NCI-H82 treated with DMSO at 0.1 percent for 48 hours (cell line): ENCODE results near the gene AURKAIP1.
"Not testable (repeated sequence)": the region's sequence is repeated elsewhere in the genome, so short reads cannot be mapped to it uniquely, and the experiment has no call there.

ENCODE experiments used
- DNase-seq: peaks from one replicate; lab custom pipeline; 2025; ENCODE audit not compliant: unreplicated experiment; lab: John Stamatoyannopoulos, UW

The AURKAIP1 gene

DNA sequence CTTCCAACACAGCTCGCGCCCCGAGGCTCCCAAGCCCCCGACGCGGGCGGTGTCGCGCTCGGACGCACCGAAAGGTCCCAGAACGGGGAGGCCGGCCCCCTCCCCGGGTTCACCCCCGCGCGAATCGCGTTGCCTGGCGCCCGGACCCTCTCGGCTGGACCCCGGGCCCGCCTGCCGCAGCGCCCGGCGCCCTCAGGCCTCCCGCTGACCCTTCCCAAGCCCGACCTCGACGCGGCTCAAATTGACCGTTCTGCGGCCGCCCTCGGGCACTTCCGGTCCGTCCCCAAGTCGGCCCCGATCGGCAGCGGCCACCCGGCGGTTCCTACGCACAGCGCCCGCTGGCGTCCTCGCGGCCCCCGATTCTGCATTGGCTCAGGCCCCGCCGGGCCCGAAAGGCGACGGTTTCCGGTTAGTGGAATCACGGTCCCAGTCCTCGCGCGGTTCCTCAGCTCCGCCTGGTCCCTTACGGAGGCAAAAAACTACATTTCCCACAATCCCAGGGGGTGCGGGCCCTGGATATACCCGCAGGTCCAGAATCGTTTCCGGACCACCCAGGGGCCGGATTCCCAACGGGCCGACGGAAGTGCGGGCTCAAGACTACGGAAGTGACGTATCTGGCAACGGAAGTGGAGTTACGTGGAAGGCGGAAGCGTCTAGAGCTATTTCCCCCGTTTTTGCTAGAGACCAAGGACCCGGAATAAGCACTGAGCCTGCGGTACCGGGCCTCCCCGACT, at the start of gene AURKAIP1:
Gene AURKAIP1 (minus strand): TSS at position 279 of the 734 bp plus-strand sequence. CDS start 451 bp downstream, outside the sequence.
- DNase-seq, result peak; percentile 99

DNA sequence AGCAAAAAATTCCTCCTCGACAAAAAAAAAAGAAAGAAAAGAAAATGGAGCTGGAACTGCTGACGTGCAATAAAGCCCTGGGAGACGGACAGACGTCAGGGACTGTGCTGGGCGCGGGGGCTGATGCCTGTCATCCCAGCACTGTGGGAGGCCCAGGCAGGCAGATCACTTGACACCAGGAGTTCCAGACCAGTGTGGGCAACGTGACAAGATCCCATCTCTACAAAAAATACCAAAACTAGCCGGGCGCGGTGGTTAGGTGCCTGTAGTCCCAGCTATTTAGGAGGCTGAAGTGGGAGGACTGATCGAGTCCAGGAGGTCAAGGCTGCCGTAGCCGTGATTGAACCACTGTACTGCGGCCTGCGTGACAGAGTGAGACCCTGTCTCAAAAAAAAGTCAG, 49.7 kb upstream of the AURKAIP1 start:
- no peak for DNase-seq

GRCh38 chr1:1423245-1423597, 48.2 kb upstream of the AURKAIP1 start:
- no peak for DNase-seq

DNA sequence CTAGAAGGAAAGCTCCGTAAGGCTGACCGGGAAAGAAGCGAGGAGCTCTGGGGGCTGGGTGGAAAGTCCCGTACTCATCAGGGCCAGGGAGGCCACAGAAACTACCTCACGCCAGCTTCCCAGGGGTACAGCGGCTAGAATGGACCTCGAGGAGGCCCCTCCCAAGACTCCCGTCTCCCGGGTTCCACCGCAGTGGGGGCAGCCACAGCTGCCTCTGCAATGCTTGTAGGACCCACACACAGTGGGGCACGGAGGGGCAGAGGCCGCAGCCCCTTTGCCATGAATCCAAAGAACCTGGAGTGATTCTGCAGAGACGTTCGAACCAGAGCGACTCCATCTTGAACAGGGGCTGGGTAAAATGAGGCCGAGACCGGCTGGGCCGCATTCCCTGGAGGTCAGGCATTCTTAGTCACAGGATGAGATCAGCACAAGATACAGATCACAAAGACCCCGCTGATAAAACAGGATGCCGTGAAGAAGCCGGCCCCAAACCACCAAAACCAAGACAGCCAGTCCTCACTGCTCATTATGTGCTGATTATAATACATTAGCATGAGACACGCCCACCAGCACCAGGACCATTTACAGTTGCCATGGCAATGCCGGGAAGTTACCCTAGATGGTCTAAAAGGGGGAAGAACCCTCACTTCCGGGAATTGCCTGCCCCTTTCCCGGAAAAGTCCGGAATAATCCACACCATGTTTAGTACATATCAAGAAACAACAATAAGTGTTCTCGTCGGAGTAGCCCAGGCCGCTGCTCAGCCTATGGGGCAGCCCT, 47.6 kb upstream of the AURKAIP1 start:
- DNase-seq, result no peak

DNA sequence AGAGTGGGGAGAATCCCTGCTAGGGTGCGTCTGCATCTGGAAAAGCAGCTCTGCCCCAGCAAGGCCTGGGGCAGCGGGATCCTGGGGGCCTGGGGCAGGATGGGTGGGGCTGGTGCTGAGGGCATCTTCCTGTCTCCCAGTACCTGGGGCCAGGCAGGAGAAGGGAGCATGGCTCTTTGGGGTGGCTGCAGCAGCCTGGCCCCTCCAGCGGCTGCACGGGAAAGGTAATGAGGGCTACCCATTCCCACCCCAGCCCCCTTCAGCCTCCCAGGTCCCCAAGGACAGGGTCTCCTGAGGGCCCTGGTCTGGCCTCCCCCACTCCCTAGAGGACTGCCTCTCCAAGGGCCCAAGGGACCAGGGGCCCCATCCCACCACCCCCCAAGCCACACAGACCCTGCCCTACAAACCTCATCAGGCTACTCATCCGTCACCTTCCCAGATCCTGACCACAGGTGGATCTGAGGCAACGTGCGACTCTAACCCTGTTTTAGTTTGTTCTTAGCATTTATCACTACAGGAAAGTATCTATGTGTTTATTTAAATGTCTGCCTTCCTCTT, 47.0 kb upstream of the AURKAIP1 start:
- DNase-seq, result no peak

DNA sequence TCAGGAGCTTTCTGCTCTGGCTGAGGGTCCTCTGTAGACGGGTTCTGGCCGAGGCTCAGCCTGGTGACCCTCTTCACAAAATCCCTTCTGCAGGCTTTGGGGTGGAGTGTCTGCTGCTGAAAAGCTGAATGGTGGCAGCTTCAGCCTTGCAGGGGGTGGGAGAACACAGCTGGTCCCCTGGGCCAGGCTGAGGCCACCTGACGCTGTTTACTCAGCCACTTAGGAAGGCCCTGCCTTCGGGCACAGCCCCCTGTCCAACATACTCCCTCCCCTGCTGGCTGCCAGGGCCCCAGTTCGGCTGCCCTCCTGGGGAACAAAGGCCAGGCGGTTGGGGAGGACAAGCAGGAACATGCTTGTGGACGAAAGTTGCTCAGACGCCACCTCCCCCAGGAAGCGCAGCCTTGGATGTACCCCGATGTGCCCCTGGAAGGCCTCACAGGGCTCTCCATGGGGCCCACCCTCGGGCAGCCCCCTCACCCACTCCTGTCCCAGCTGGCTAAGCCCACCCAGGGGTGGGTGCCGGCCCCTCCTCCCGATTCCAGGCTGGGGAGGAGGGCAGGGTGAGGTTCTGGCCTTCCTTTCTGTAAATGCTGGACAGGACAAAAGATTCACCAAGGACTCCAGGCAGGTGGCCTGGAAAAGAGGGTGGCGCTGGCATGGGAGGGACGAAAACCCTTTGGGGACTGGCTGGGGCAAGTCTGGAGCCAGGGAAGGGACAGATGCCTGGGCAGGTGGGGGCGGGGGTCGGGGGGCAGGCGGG, 46.3 kb upstream of the AURKAIP1 start, which contains the start of gene ANKRD65:
Gene ANKRD65 (minus strand): TSS at position 130 of the 760 bp plus-strand sequence. CDS start 271 bp downstream, outside the sequence.
- peak; percentile 81 for DNase-seq

- no peak for DNase-seq
Measured at GRCh38 chr1:1420654-1421141, 45.7 kb upstream of the AURKAIP1 start.

- no peak for DNase-seq
Measured at GRCh38 chr1:1419813-1420653, 45.0 kb upstream of the AURKAIP1 start.

DNA sequence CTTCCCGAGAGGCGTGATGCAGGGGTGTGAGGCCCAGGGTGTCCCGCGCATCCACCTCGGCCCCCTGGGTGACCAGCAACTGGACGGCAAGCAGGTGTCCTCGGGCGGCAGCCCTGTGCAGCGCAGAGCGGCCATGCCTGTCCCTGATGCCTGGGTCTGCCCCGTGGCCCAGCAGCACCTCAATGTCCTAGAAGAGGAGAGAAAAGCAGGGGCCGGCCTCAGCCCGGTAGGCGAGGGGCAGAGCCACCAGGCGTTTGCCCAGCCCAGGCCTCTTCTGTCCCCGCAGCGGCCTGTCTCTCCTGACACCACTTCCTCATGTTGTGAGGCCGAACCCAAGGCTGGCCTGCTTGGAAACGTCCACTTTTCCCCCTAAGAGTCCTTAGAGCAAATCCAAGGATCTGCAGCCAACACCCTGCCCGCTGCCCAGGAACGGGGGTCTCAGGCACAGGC, 44.4 kb upstream of the AURKAIP1 start:
- DNase-seq, result no peak

GRCh38 chr1:1418464-1419362, 43.7 kb upstream of the AURKAIP1 start:
- no peak for DNase-seq

DNA sequence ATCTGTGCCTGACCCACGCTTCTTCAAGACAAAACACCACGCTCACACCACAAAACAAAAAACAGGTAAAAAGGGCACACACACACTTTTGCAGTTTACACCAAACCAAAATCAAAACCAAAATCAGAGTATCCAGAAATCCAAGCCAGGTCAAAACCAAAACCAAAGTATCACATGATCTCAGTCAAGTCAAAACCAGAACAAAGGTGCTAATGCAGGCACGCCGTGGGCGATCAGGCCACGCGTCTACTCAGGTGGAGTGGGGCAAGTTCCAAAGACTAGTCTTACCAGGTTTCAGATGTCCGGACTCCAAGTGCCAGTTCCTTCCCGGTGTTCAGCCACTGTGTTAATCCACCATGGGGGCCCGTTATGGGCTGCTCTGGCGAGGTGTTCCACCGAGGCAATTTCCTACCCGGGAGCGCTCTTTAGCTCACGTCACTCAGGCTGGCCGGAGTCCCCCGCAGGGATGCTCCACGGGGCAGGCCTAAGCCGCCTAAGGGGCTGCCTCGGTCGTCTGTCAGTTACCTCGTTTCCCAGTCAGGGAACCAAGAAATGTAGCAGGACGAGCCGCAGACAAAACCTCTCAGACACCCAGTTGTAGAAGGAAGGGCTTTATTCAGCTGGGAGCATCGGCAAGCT, 42.9 kb upstream of the AURKAIP1 start:
- not testable (repeated sequence) for DNase-seq

GRCh38 chr1:1417396-1417795, 42.4 kb upstream of the AURKAIP1 start:
- DNase-seq, result not testable (repeated sequence)

GRCh38 chr1:1415751-1416150, 40.7 kb upstream of the AURKAIP1 start:
- DNase-seq, result no peak

- DNase-seq, result not testable (repeated sequence)
Measured at GRCh38 chr1:1412311-1412902, 37.4 kb upstream of the AURKAIP1 start.

DNA sequence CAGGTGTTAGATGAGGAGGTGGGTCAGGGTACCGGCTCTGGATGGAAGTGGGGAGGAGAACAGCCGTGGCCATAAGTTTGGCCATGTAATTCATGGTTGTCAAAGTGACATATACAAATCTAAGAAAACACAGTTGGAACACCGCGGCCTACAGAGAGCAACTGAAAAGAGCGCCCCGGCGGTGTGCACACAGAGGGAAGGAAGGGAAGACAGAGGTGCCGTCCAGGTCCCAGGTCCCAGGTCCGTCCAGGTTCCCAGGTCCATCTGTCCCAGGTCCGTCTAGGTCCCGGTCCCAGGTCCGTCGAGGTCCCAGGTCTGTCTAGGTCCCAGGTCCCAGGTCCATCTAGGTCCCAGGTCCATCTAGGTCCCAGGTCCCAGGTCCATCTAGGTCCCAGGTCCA, 36.6 kb upstream of the AURKAIP1 start:
- DNase-seq, result no peak

DNA sequence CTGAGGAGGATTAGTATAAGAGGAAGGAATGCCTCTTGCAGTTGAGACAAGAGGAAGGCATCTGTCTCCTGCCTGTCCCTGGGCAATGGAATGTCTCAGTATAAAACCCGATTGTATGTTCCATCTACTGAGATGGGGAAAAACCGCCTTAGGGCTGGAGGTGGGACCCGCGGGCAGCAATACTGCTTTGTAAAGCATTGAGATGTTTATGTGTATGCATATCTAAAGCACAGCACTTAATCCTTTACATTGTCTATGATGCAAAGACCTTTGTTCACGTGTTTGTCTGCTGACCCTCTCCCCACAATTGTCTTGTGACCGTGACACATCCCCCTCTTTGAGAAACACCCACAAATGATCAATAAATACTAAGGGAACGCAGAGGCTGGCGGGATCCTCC, 35.2 kb upstream of the AURKAIP1 start:
- not testable (repeated sequence) for DNase-seq

GRCh38 chr1:1407636-1408318, 32.8 kb upstream of the AURKAIP1 start:
- no peak for DNase-seq
